HEK293 (cell line): Measurements from ENCODE around the gene FGD4.

Experiments
- CTCF ChIA-PET: fragments of 350-600 bp; formaldehyde crosslinking; extraction: SDS; loops from one replicate; lab custom pipeline; 2021; ENCODE audit warnings: antibody characterized with exemption; lab: Yijun Ruan, JAX
- POLR2A ChIA-PET: fragments of 300-600 bp; formaldehyde crosslinking; extraction: SDS; loops from one replicate; lab custom pipeline; 2020; ENCODE audit warnings: antibody characterized with exemption, inconsistent platforms; lab: Yijun Ruan, JAX
- H3K27ac ChIP-seq: fragments of 200-500 bp; sonication (Bioruptor generic); 2 replicates; pipeline ENCODE4 v1.5.1; 2014; ENCODE audit warnings: low read depth, low read length, control low read depth, inconsistent platforms; ENCODE audit errors: extremely low read depth
- H3K36me3 ChIP-seq, 2 experiments: fragments of 200-500 bp in 1 of 2; sonication (Bioruptor generic) in 1 of 2; 1 replicate in 1 of 2; 2 replicates in 1 of 2; pipeline ENCODE4 v1.5.1; 2014 to 2017; ENCODE audit warnings: inconsistent platforms in 2 of 2, low read length in 2 of 2; ENCODE audit not compliant: control insufficient read depth in 2 of 2, insufficient read depth in 1 of 2
- H3K4me1 ChIP-seq: fragments of 200-500 bp; sonication (Bioruptor generic); 2 replicates; pipeline ENCODE4 v1.5.1; 2014; ENCODE audit warnings: mild to moderate bottlenecking, low read length, inconsistent platforms; ENCODE audit not compliant: control insufficient read depth, insufficient read depth
- H3K4me3 ChIP-seq: 2 replicates; pipeline ENCODE4 v1.5.1; 2011; ENCODE audit warnings: low read depth, mild to moderate bottlenecking, control low read depth, low read length, moderate library complexity
- H3K9me3 ChIP-seq: fragments of 200-500 bp; sonication (Bioruptor generic); 2 replicates; pipeline ENCODE4 v1.5.1; 2014; ENCODE audit warnings: low read depth, low read length, inconsistent platforms; ENCODE audit not compliant: control insufficient read depth, insufficient read depth
- BCL11A ChIP-seq: fragments of 450-650 bp; formaldehyde crosslinking; IDR thresholded peaks from 2 replicates; pipeline ENCODE4 v1.5.1; 2016; ENCODE audit warnings: low read depth, missing biosample characterization, missing genetic modification characterization
- GLIS2 ChIP-seq: fragments of 450-650 bp; formaldehyde crosslinking; IDR thresholded peaks from 2 replicates; pipeline ENCODE4 v1.5.1; 2016; ENCODE audit warnings: missing biosample characterization, missing genetic modification characterization
- HIC1 ChIP-seq: fragments of 450-650 bp; formaldehyde crosslinking; IDR thresholded peaks from 2 replicates; pipeline ENCODE4 v1.5.1; 2016; ENCODE audit warnings: missing biosample characterization, missing genetic modification characterization
- PRDM10 ChIP-seq: fragments of 450-650 bp; formaldehyde crosslinking; IDR thresholded peaks from 2 replicates; pipeline ENCODE4 v1.5.1; 2016; ENCODE audit warnings: missing biosample characterization, missing genetic modification characterization
- SCRT1 ChIP-seq: fragments of 450-650 bp; formaldehyde crosslinking; IDR thresholded peaks from 2 replicates; pipeline ENCODE4 v1.5.1; 2016; ENCODE audit warnings: missing biosample characterization, missing genetic modification characterization, borderline replicate concordance
- ZBTB1 ChIP-seq: fragments of 450-650 bp; formaldehyde crosslinking; IDR thresholded peaks from 2 replicates; pipeline ENCODE4 v1.5.1; 2016; ENCODE audit warnings: missing biosample characterization, missing genetic modification characterization
- ZBTB8A ChIP-seq: fragments of 450-650 bp; formaldehyde crosslinking; IDR thresholded peaks from 2 replicates; pipeline ENCODE4 v1.5.1; 2016; ENCODE audit warnings: missing biosample characterization, missing genetic modification characterization
- ZEB2 ChIP-seq: fragments of 450-650 bp; formaldehyde crosslinking; IDR thresholded peaks from 2 replicates; pipeline ENCODE4 v1.5.1; 2016; ENCODE audit warnings: missing biosample characterization, missing genetic modification characterization
- ZNF112 ChIP-seq: fragments of 450-650 bp; formaldehyde crosslinking; IDR thresholded peaks from 2 replicates; pipeline ENCODE4 v1.5.0; 2017; ENCODE audit warnings: missing biosample characterization, missing genetic modification characterization
- ZNF169 ChIP-seq: fragments of 450-650 bp; formaldehyde crosslinking; IDR thresholded peaks from 2 replicates; pipeline ENCODE4 v1.5.1; 2016; ENCODE audit warnings: missing biosample characterization, missing genetic modification characterization
- ZNF18 ChIP-seq: fragments of 450-650 bp; formaldehyde crosslinking; IDR thresholded peaks from 2 replicates; pipeline ENCODE4 v1.5.1; 2016; ENCODE audit warnings: missing biosample characterization, missing genetic modification characterization
- ZNF211 ChIP-seq: fragments of 450-650 bp; formaldehyde crosslinking; IDR thresholded peaks from 2 replicates; pipeline ENCODE4 v1.5.1; 2016; ENCODE audit warnings: low read depth, missing biosample characterization, missing genetic modification characterization
- ZNF214 ChIP-seq: fragments of 450-650 bp; formaldehyde crosslinking; IDR thresholded peaks from 2 replicates; pipeline ENCODE4 v1.5.1; 2017; ENCODE audit warnings: missing biosample characterization, mild to moderate bottlenecking, missing genetic modification characterization, borderline replicate concordance
- ZNF223 ChIP-seq: fragments of 450-650 bp; formaldehyde crosslinking; IDR thresholded peaks from 2 replicates; pipeline ENCODE4 v1.5.1; 2016; ENCODE audit warnings: missing biosample characterization, missing genetic modification characterization
- ZNF239 ChIP-seq: fragments of 450-650 bp; formaldehyde crosslinking; IDR thresholded peaks from 2 replicates; pipeline ENCODE4 v1.5.1; 2016; ENCODE audit warnings: missing biosample characterization, missing genetic modification characterization
- ZNF292 ChIP-seq: fragments of 450-650 bp; formaldehyde crosslinking; IDR thresholded peaks from 2 replicates; pipeline ENCODE4 v1.5.1; 2016; ENCODE audit warnings: low read depth, missing biosample characterization, missing genetic modification characterization, borderline replicate concordance
- ZNF416 ChIP-seq: fragments of 450-650 bp; formaldehyde crosslinking; IDR thresholded peaks from 2 replicates; pipeline ENCODE4 v1.5.1; 2016; ENCODE audit warnings: missing biosample characterization, missing genetic modification characterization
- ZNF423 ChIP-seq: fragments of 450-650 bp; formaldehyde crosslinking; IDR thresholded peaks from 2 replicates; pipeline ENCODE4 v1.5.1; 2016; ENCODE audit warnings: missing biosample characterization, missing genetic modification characterization
- ZNF433 ChIP-seq: fragments of 450-650 bp; formaldehyde crosslinking; IDR thresholded peaks from 2 replicates; pipeline ENCODE4 v1.5.1; 2016; ENCODE audit warnings: missing biosample characterization, missing genetic modification characterization, low read depth
- ZNF600 ChIP-seq: fragments of 450-650 bp; formaldehyde crosslinking; IDR thresholded peaks from 2 replicates; pipeline ENCODE4 v1.5.1; 2016; ENCODE audit warnings: missing biosample characterization, missing genetic modification characterization
- ZNF621 ChIP-seq: fragments of 450-650 bp; formaldehyde crosslinking; IDR thresholded peaks from 2 replicates; pipeline ENCODE4 v1.5.1; 2017; ENCODE audit warnings: missing biosample characterization, missing genetic modification characterization
- ZNF623 ChIP-seq: fragments of 450-650 bp; formaldehyde crosslinking; IDR thresholded peaks from 2 replicates; pipeline ENCODE4 v1.5.1; 2016; ENCODE audit warnings: missing biosample characterization, missing genetic modification characterization
- ZNF639 ChIP-seq: fragments of 450-650 bp; formaldehyde crosslinking; IDR thresholded peaks from 2 replicates; pipeline ENCODE4 v1.5.1; 2016; ENCODE audit warnings: missing biosample characterization, missing genetic modification characterization
- ZNF791 ChIP-seq: fragments of 450-650 bp; formaldehyde crosslinking; IDR thresholded peaks from 2 replicates; pipeline ENCODE4 v1.5.1; 2016; ENCODE audit warnings: missing biosample characterization, missing genetic modification characterization
- ZNF843 ChIP-seq: fragments of 450-650 bp; formaldehyde crosslinking; IDR thresholded peaks from 2 replicates; pipeline ENCODE4 v1.5.1; 2016; ENCODE audit warnings: missing biosample characterization, missing genetic modification characterization
- TF ChIP-seq, protein P1 (sequence below): fragments of 450-650 bp; formaldehyde crosslinking; IDR thresholded peaks from 2 replicates; pipeline ENCODE4 v1.5.1; 2017; ENCODE audit warnings: missing biosample characterization, missing genetic modification characterization

The FGD4 gene

GRCh38 chr12:32604565-32604964, 205.2 kb downstream of the FGD4 start:
- H3K27ac ChIP-seq = no peak overlapping the region
- no peaks in the 10 kb centered on the region; a peak in 1 of 3 replicates for H3K36me3 ChIP-seq
- H3K4me3 ChIP-seq = no peak overlapping the region
- H3K4me1 ChIP-seq = no peaks in the 10 kb centered on the region
- TF ChIP-seq ZNF292 (tag by site-specific recombination) = no peak
- no peak for TF ChIP-seq ZNF416 (tag by site-specific recombination)
- TF ChIP-seq ZBTB1 (tag by site-specific recombination) = no peak
- no peak for TF ChIP-seq GLIS2 (tag by site-specific recombination)
- TF ChIP-seq ZNF621 (tag by site-specific recombination) = no peak
- TF ChIP-seq ZNF223 (tag by site-specific recombination) = no peak
- no peak for TF ChIP-seq ZNF169 (tag by site-specific recombination)
- no peak for TF ChIP-seq ZEB2
- no peak for TF ChIP-seq ZNF423
- TF ChIP-seq ZNF433 = no peak
- no peak for TF ChIP-seq ZNF112 (tag by site-specific recombination)
- no peak for TF ChIP-seq ZNF211 (tag by site-specific recombination)
- no peak for TF ChIP-seq ZNF600 (tag by site-specific recombination)
- TF ChIP-seq ZNF843 (tag by site-specific recombination) = no peak
- no peak for TF ChIP-seq BCL11A (tag by site-specific recombination)
- ChIA-PET POLR2A (no interaction called here), CTCF (no interaction called here)
- no peaks in the 10 kb centered on the region for H3K9me3 ChIP-seq

GRCh38 chr12:32605326-32606095, 206.2 kb downstream of the FGD4 start:
- POLR2A ChIA-PET = interaction anchor here (0.7 kb wide), 1 partner anchor 13 kb away, joined by 3 read pairs; no protein-coding TSS in a partner anchor
- TF ChIP-seq SCRT1 (tag by site-specific recombination) = no peak
- no peak for TF ChIP-seq ZNF239 (tag by site-specific recombination)
- TF ChIP-seq ZNF639 (tag by site-specific recombination) = no peak
- no peak for TF ChIP-seq ZNF18
- TF ChIP-seq ZNF623 (tag by site-specific recombination) = no peak
- TF ChIP-seq PRDM10 (tag by site-specific recombination) = no peak
- no peak for TF ChIP-seq ZNF214 (tag by site-specific recombination)
- TF ChIP-seq HIC1 = no peak
- no peak for TF ChIP-seq ZBTB8A (tag by site-specific recombination)
- TF ChIP-seq ZNF112 (tag by site-specific recombination) = no peak
- no peak for TF ChIP-seq ZNF791 (tag by site-specific recombination)
- TF ChIP-seq, protein P1, sequence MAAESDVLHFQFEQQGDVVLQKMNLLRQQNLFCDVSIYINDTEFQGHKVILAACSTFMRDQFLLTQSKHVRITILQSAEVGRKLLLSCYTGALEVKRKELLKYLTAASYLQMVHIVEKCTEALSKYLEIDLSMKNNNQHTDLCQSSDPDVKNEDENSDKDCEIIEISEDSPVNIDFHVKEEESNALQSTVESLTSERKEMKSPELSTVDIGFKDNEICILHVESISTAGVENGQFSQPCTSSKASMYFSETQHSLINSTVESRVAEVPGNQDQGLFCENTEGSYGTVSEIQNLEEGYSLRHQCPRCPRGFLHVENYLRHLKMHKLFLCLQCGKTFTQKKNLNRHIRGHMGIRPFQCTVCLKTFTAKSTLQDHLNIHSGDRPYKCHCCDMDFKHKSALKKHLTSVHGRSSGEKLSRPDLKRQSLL (tag by site-specific recombination) = no peak

More at GRCh38 chr12:32605326-32606095, 206.2 kb downstream of the FGD4 start:
- H3K4me3 ChIP-seq = no peak overlapping the region
- H3K4me1 ChIP-seq = no peaks in the 10 kb centered on the region
- no peak overlapping the region for H3K27ac ChIP-seq
- H3K36me3 ChIP-seq = no peaks in the 10 kb centered on the region; a peak in 1 of 3 replicates
- no peaks in the 10 kb centered on the region for H3K9me3 ChIP-seq
- CTCF ChIA-PET = interaction anchor here (0.6 kb wide), 1 partner anchor 142 kb away, joined by 3 read pairs; no protein-coding TSS in a partner anchor
